ENCODE measurements around the gene CEP350.

GRCh38 chr1:180154003-180154324, 199.4 kb downstream of the CEP350 start:
- TF ChIP-seq GABPA (IDR thresholded peaks at IDR 0.05; ENCODE audit: low read depth) (no peak), EZH2 (IDR thresholded peaks at IDR 0.05; ENCODE audit: borderline replicate concordance, control insufficient read depth, low read depth, low read length) (no peak), YY1 (IDR thresholded peaks at IDR 0.05; ENCODE audit: low read depth, low read length) (no peak), POLR2AphosphoS2 (IDR thresholded peaks at IDR 0.05; ENCODE audit: low read depth, low read length) (no peak), RAD21 (IDR thresholded peaks at IDR 0.05; ENCODE audit: insufficient read depth, low read depth, low read length) (no peak), NRF1 (conservative IDR thresholded peaks at IDR 0.05; ENCODE audit: low read depth, low read length) (no peak), RCOR1 (conservative IDR thresholded peaks at IDR 0.05; ENCODE audit: low read depth, low read length) (no peak), ZNF274 (IDR thresholded peaks at IDR 0.05; ENCODE audit: insufficient read depth, insufficient read length) (no peak)

Measured in GM12878 (cell line).